Testis (tissue), 2 donors: Measurements from ENCODE around the gene DLG2.

Experiments
- CTCF ChIP-seq, 3 experiments: fragments of 450-650 bp in 2 of 3; fragments of 200-600 bp in 1 of 3; sonication (generic) in 1 of 3; IDR thresholded peaks; one replicate each; pipeline ENCODE4 v1.5.1; 2016 to 2019; ENCODE audit warnings: antibody characterized with exemption in 3 of 3, mild to moderate bottlenecking in 2 of 3, moderate library complexity in 1 of 3
- POLR2A ChIP-seq: fragments of 450-650 bp; IDR thresholded peaks from one replicate; pipeline ENCODE4 v1.6.1; 2017; ENCODE audit warnings: antibody characterized with exemption, mild to moderate bottlenecking, moderate library complexity

GRCh38 chr11:83480251-83480650, 2146.9 kb downstream of the DLG2 start:
- TF ChIP-seq CTCF (IDR thresholded peaks at IDR 0.05) (no peak), POLR2A (no peak)
